ENCODE measurements around the gene GNA12.
A peak's percentile ranks its signal among the peaks of the same experiment; 100 is the strongest.

Gene GNA12

DNA sequence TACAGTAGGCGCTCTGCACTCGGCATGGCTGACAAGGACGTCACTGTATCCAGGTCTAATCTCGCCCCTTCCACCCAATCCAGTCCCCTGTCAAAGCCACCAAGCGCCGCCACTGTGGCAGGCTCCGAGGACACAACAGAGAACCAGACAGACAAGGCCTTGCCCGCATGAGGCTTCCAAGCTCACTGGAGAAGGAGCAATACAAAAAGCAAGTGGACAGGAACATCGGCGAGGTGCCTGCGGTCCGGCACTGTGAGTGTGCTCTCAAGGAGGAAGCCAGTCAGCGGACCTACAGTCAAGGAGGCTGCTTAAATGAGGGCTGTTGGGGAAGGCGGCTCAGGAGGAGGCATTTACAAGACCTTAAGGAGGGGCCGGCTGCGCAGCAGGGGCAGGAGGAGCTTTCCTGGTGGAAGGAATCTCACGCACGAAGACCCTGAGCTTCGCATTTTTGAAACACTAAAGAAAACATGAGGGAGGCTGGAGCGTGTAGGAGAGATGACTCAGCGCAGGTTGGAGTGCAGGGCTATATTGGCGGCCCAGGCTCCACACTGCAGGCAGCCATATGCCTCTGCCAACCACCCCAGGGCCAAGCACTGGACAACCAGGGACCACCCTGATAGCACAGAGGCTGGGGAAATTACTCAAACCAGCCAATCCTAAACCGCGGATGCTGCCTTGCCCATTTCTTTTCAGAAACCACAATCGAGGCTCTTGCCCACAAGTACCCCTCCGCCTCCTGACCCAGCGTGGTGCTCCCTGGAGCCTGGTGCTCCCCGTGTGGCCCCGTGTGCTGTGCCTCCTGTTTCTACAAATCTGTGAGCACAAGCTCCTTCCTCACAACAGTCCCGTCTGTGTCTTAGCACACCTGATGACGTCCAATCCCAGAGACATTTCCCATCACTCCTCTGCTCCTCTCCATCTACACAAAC, 28.9 kb downstream of the GNA12 start:
- DNase-seq, result no peak

DNA sequence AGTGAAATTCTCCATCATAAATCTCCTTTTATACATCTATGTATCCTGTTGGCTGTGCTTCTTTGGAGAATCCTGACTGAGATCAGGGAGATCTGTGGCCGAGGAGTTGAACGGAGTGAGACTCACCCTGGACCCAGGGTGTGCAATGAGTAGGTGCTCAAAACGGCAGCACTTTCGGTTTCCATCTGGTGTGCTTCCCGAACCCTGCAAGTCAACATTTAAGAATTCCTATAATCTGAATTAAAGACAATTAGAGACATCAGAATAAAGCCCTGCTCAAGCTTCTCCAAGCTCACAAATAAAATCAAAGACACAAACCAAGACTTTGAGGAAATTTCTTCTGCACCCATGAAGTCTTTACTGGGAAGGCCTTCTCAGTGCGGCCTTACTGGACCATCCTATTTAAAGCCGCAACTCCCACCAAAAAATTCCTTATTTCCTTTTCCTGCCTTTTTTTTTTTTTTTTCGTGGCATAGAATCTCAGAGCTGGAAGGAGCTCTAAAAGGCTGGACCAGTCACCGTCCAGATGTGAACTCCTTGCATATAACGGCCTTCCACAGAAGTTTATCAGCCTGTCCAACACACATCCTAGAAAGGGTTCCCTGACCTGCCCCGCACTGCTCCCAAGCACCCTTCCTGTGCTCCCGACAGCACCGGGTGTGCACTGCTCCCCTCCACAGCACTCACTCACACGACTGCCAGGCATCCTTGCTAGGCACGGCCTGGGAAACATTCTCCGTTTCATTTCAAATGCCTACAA, 29.7 kb downstream of the GNA12 start:
- DNase-seq, result no peak

DNA sequence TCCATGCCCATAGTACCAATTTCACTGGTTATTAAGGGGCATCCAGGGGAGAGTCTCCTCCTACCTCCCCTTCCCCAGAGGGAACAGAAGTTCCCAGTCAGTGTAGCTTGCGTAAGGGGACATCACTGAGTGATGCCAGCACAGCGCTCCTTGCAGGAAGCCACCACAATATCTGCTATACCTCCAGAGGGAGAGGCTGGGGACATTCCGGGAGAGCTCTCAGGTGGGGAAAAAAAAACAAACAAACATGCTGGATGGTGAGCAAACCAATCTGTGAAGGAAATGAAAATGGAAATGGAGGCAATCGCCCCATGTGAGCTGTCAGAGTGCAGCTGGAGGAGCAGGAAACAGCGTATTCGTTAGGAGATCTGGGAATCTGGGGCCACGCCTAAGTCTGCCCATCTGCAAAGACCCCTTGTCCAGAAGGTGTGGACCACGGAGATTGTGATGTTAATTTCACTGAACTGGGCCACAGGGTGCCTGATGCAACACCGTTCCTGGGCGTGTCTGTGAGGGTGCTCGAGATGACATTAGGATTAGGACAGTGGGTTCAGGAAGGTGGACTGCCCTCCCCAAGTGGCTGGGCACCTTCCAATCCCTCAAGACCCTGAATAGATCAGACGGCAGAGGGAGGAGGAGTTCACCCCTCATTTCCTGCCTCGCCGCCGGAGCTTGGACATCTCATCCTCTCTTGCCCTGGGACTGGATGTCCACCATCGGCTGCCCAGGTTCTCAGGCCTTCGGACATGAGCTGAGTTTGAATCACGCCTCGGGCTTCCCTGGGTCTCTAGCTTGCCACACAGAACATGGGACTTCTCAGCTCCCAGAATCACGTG, 30.5 kb downstream of the GNA12 start:
- no peak for DNase-seq

DNA sequence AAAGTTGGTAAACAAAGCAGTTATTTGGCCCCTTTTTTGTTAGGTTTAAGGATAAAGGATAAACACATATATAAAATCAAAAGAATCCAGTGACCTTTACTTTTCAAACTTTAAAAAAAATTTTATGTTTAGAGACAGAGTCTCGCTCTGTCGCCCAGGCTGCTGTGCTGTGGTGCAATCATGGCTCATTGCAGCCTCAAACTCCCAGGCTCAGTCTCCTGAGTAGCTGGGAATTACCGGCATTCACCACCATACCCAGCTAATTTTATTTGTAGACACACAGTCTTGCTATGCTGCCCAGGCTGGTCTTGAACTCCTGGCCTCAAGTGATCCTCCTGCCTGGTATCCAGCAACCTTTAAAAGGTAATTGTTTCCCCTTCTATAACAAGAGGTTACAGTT, 31.3 kb downstream of the GNA12 start:
- no peak for DNase-seq

DNA sequence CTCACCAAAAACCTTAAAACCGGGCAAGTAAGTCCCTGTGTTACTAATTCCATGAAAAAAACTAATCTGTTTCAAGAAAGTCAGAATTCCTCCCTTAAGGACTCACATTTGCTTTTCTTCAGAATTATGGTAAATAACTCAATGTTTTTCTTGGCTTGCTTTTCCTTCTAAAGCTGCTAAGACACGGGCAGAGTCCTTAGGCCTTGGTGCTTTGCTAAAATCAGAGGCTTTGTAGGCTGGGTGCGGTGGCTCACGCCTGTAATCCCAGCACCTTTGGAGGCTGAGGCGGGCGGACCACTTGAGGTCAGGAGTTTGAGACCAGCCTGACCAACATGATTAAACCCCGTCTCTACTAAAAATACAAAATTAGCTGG, 32.0 kb downstream of the GNA12 start:
- no peak for DNase-seq

DNA sequence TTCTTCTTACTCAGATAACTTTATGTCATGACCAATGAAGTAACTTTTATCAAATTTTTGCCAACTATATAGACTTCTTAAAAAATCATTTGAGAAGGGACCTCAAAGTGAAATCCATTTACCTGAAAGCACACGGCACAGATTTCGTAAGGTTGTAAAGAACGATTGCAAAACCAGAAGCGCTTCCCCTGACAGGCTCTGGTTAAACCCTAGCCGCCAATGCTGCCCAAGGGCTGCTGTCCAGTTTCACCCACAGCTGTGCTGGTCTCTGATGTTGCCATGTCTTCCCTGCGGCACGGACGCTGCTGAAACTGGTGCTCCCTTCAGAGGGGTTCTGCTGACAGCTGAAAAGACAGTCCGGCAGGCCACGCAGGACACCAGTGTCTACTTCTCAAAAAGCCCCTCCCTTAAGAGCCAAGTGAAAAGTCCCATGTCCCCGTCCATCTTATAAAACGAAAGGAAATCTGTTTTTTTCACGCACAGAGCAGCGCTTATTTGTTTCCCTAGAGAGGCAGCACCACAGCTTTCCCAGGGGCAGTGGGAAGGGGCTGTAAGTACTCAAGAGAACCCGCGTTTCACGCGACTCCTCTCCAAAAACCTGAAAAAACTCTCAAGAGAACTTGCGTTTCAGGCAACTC, 32.5 kb downstream of the GNA12 start:
- DNase-seq, result no peak

DNA sequence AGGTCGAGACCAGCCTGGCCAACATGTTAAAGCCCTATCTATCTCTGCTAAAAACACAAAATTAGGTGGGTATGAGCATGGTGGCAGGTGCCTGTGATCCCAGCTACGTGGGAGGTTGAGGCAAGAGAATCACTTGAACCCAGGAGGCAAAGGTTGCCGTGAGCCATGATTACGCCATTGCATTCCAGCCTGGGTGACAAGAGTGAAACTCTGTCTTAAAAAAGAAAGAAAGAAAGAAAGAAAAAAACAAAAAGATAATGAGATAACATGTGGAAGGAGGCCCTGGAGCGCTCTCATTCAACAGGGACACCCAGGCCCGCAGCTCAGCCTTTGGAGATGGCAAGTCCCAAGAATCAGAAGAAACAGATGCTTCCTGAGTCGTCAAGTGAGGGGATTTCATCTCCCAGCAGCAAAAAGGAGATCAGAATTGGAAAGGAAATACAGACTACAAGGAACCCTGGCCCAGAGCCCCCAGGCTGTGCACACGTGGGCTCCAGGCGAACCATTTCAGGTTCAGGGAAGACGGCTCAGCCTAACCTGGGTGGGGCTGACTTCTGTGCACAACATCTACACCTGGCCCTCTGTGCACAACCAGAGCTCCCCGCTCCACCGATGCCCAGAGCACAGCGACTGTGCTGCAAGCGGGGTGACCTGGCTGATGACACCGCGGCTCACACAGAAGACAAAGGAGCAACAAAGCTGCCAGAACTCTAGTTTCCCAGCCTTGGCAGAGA, 33.3 kb downstream of the GNA12 start:
- DNase-seq, result no peak

DNA sequence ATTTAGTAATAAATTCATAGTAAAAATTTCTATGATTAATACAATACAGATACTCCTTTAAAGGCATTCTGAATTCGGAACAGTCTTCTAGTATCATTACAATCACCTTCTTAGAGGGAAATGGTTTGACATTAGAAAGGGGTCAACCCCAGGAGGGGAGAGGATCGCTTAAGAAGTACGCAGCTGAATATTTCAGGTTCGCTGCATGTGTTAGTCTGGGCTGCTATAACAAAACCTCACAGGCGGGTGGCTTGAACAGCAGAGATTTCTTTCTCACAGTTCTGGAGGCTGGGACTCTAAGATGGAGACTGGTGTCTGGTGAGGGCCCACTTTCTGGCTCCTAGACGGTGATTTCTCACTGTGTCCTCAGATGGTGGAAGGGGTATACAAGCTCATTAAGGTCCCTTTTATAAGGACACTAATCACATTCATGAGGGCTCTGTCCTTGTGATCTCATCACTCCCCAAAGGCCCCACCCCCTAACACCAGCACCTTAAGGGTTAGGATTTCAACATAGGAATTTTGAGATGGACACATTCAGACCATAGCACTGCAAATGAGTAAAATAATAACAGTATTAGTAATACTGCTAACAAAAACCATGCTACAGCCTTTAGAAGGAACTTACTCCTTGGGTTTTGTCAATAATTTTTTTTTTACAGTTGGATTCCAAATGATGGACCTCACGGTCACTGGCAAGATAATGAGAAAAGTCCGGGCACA, 34.0 kb downstream of the GNA12 start:
- no peak for DNase-seq

DNA sequence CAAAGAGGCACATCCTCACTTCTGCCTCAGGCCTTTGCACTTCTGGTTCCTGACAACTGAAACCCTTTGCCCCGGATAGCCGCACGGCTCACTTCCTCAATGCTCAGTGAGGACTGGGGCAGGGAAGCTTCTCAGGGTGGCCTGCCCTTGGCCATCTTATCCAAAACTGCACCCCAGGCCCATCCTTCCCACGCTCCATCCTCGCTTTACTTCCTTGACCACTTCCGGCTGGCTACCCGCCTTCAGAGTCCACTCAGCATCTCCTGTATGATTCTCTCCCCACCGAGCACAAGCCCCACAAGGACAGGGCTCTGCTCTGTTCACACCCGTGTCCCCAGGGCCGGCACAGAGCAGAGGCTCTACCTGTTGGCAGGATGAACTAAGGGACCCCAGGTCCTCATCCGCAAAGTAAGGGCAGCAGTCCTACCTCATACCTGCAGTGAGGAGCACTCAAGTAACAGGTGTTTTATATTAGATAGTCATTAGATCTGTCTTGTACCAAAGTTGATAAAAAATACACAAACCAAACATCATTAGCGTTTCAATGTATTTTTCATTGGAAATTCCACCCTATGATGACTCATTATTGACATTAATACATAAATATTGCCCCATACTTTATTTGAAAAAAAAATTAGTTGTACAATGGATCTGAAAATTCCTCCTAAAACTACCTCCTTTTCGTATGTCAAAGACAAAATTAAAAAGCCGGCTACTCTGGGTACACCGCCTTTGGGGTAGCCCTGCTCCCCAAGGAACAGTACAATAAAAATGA, 35.0 kb downstream of the GNA12 start:
- DNase-seq, result peak; percentile 1

DNA sequence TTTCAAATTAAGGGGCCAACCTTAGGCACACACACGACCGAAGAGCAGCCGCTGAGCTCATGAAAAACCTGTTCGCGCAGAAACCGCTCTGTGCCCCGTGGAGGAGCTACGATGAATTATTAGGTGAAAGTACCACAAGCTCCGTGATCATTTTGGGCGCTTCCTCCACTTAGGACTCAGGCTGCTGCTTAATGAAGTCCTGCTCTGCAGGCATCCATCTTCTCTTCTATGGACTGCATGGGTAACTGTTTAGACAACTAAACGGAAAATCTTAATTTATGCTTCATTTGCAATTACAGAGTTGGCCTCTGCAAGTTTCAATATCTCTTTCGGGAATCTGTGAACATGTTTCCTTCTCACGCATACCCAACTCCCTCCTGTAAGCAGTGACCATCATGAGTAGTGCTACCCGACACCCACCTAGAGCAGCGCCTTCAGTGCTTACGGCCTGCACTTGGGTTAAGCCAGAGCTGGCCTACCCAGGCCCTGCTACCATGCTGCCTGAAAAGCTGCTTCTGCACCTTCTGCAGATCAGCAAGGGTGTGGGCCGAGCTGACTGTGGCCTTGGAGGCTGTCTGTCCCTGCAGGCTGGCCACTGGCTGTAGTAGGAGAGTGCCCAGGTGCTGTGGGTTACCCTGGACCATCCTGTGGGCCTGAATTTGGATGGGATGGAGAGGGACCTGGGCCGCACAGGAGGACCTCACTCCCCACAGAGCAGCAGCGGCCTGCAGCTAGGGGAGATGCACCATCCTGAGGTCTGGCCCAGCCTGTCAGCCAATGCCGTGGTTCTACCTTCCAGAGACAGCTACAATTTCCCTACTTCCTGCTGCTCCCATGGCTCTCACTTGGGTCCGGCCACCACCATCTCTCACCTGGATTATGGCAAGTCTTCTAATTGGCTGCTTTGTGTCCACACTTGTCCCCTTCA, 36.0 kb downstream of the GNA12 start:
- no peak for DNase-seq

DNA sequence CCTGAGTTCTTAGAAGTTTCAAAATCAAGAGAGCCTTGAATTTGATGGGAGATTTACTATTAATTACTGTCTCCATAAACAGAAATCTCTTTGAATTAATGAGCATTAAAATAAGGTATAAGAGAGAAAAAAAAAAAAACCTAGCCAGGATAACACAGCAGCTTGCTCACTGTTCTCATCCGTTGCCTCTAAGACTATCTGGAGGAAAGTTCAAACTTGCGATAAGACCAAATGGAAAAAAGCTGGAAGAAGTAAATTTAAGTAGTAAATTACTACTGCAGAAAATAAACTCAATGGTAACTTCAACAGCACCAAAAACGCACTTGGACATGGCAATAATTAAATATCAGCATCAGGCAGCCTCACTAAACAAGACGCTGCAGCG, 36.7 kb downstream of the GNA12 start:
- DNase-seq, result no peak

DNA sequence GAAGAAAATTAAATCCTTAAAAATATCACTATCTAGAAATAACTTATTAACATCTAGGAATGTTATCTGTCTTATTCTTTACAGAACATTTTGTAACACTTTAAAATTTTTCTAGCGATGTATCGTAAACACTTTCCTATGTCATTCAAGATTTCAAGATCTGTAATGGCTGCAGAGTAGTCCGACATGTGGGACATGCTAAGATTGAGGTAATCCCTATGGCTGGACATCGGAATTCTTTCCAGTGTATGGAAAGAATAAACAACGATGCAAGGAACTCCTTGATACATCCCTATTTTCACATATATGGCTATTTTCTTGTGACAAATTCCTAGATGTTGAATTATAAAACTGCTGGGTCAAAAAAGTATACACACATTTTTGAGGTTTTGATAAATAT, 37.5 kb downstream of the GNA12 start:
- DNase-seq, result no peak

DNA sequence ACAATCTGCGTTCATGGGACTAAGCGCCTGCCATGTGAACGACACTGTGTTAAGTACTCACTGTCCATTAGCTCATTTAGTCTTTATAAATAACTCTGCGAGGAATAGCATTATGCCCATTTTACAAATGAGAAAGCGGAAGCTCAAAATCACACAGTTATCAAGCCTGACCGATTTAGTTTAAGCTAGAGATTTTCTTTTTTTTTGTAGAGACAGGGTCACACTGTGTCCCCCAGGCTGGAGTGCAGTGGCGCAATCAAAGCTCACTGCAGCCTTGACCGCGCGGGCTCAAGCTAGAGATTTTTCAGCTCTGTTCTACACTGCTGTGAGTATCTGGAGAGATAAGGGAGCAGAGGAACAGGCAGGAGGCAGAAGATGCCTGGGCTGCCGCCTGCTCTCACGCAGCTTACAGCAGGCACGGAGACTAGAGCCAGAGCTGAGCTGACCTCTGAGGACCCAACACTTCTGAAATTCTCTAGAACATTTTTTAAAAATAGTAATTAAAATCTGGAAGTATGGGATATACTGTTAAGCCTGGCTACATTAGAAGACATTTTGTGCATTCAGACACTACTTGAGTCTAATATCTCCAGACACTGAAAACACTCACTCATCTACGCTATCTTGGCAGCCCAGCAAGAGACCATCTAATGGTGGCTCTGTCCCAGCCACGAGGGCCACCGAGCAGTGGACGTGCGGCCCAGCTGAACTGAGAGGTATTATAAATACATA, 38.7 kb downstream of the GNA12 start:
- DNase-seq, result no peak

DNA sequence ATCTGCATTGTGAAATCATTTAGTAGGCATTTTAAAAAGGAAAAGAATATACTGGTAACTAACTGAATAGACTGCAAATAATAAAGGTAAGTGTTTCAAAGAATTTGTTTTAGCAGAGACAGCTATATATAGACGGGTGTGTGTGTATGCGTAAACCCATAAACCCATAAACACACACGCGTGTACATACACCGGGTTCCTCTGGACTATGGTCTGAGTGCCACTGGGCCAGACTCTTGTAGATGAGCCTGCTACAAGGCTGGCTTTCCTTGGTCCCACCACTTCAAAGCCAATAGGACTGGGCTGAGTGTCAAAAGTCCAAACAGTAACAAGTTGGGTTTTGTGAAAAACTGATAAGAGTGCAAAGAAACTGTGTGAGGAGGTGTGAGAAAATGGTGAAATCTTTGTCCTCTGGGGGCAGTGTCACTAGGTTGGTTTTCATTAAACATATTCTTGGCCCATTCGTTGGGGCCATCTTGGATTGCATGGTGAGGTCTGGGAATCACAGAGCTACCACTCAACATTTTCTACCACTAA, 39.8 kb downstream of the GNA12 start:
- no peak for DNase-seq

DNA sequence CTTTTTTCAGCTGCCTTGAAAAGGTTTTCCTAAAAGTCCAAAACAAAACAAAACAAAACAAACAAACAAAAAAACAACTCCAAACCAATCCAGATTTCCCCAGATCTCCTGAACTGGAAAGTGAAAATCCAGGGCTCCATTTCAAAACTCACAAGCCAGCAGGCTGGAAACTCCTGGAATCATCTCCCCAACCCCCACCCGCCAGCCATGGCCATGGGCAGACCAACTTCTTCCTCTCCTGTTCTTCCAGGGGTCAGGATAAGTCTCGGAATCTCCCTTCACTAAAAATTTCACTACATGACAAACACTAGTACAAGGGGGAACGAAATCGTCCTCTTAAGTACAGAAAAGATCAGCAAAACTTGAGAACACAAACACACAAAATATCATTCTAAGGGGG, 40.4 kb downstream of the GNA12 start:
- DNase-seq, result no peak

DNA sequence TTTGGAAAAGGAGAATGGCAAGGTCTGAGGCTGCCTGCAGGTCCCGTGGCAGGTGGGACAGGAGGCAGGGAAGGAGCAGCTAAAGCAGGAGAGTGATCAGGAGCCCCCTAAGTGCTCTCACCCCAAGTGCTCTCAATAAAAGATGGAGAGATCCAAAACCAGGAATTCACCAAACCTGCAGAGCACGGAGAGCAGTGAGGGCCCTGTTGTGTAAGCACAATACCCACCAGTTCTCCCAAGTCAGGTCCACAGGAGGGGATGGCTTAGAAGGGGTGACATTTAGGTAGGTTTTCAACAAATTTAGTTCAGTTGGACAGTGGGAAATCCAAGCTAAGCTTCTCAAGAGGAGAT, 40.8 kb downstream of the GNA12 start:
- DNase-seq, result no peak

DNA sequence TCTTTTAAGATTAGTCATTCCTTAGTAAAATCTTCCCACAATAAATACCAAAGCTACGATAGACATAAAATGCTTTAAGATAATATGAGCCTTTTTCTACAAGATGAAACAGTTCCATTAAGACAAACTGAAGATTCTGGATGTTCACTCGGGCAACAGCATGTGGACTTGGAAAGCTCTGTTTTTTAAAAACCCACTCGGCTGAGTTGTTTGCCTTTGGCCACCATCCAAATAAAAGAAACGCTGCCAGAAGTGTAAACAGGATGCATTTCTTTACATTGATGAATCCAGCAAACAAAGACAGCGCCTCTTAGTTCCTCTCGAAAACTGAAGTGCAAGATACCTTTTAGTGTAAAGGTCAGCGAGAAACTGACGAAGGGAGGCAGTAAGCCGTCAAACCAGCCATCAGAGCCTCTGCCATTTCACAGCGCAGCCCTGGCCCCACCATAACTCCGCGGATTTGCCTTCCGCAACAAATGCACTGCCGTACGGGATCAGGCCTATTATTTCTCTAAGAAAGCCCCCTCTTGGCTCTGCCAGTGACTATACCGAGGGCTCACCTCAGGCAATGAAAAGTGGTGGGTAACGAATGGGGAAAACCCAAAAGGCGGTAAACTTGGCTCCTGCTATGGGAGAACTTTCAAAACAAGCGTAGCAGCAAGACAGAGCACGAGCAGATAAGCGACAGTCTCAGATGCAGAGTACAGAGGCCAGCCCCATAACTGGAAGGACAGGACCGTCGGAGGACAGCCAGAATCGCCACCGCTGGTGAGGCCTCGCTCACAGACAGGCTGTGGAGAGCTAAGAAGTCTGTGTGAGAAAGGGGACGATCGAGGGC, 41.4 kb downstream of the GNA12 start:
- DNase-seq, result no peak

DNA sequence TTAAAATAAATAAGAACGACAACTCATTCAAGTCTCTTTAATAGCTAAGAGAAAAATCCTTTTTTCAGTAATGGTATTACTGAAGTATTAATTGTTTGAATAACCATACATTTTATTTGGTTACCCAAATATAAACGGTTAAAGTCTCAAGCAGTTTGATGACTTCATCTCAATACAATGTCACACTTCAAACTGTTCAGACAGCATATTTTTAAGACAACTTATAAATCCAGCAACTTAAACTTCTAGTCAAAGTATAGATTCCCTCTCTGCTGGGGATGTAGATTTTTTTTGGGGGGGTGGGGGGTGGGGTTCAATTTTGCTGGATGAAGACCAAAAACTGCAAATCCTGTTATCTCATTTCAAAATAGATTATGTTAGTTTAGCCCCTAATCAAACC, 42.0 kb downstream of the GNA12 start:
- no peak for DNase-seq

Measured in CD4-positive, alpha-beta T cell treated with Interleukin-4 for 4 hours (primary cell).